ENCODE data around the gene FEZF1. TPM values are rescaled to one million over a fixed set of nuclear protein-coding genes. Genes with fewer than 3 reads are reported as not detected.

Gene FEZF1
- total and polyA plus RNA-seq, 2 of the 4 experiments (the other 2 are of a cell fraction) = not detected

GRCh38 chr7:122268101-122268500 is 36.4 kb downstream of the FEZF1 start:
- Histone ChIP-seq H3K23ac (ENCODE audit: low read depth, low read length) (no peak overlapping the region), H3K4me3 (ENCODE audit: insufficient read depth, low read depth, low read length) (no peak overlapping the region), H3K56ac (ENCODE audit: extremely low read depth, insufficient read depth, low read length) (no peak overlapping the region), H4K5ac (ENCODE audit: low read depth, low read length) (no peak overlapping the region), H3K9ac (ENCODE audit: low read depth, low read length) (no peak overlapping the region), H2BK120ac (ENCODE audit: low read depth, low read length) (no peak overlapping the region), H2BK20ac (ENCODE audit: low read depth, low read length) (no peak overlapping the region), H3K9me3 (ENCODE audit: control insufficient read depth, insufficient read depth, low read length) (no peaks in the 10 kb centered on the region), H3K4me2 (ENCODE audit: low read depth, low read length) (no peak overlapping the region), H3K9me1 (ENCODE audit: insufficient read depth, low read length) (no peaks in the 10 kb centered on the region), H2BK5ac (ENCODE audit: low read depth, low read length, poor library complexity, severe bottlenecking) (no peak overlapping the region), H4K8ac (ENCODE audit: low read depth in 2 of 2, low read length in 2 of 2) (no peak overlapping the region), H3K4ac (ENCODE audit: low read depth, low read length) (no peak overlapping the region), H2AK9ac (replicated peaks; ENCODE audit: low read depth, low read length, poor library complexity) (no peak overlapping the region), H3K4me1 (ENCODE audit: control insufficient read depth, insufficient read depth, low read length) (no peaks in the 10 kb centered on the region), H2AK5ac (ENCODE audit: low read depth, low read length) (no peak overlapping the region), H2BK15ac (ENCODE audit: low read depth, low read length) (no peak overlapping the region), H3K79me1 (ENCODE audit: low read depth in 1 of 2, low read length in 2 of 2) (no peaks in the 10 kb centered on the region), H3K27me3 (ENCODE audit: control insufficient read depth, insufficient read depth, low read length) (no peaks in the 10 kb centered on the region), H3K18ac (ENCODE audit: low read depth, low read length) (no peak overlapping the region), H4K20me1 (ENCODE audit: insufficient read depth, low read length) (no peaks in the 10 kb centered on the region), H3K36me3 (ENCODE audit: control insufficient read depth, insufficient read depth, low read length) (no peaks in the 10 kb centered on the region), H3K27ac (ENCODE audit: insufficient read depth, low read length) (no peak overlapping the region), H3K14ac (replicated peaks; ENCODE audit: low read depth, low read length) (no peak overlapping the region), H4K91ac (ENCODE audit: insufficient read depth, low read depth, low read length) (no peak overlapping the region), H2AFZ (replicated peaks; ENCODE audit: low read length, poor library complexity) (no peak overlapping the region)
- ATAC-seq (ENCODE audit: low read depth) (no peak), DNase-seq (no peak)
- BruUV-seq (replicated peaks) = no TSS peak
- ChIA-PET POLR2A (ENCODE audit: unreplicated experiment) (no interaction called here), CTCF (no interaction called here)
- TF ChIP-seq BHLHE40 (IDR thresholded peaks at IDR 0.05; ENCODE audit: low read depth, low read length) = no peak
- no peak for TF ChIP-seq POLR2A (IDR thresholded peaks at IDR 0.05; ENCODE audit: low read depth, low read length)
- TF ChIP-seq MAFK (IDR thresholded peaks at IDR 0.05; ENCODE audit: low read depth, low read length) = no peak
- no peak for TF ChIP-seq SMC3 (IDR thresholded peaks at IDR 0.05; ENCODE audit: low read depth, low read length)
- no peak for TF ChIP-seq MAZ (IDR thresholded peaks at IDR 0.05; ENCODE audit: borderline replicate concordance, low read depth, low read length)
- TF ChIP-seq RAD21 (IDR thresholded peaks at IDR 0.05; ENCODE audit: low read length) = no peak
- TF ChIP-seq RCOR1 (IDR thresholded peaks at IDR 0.05; ENCODE audit: insufficient replicate concordance, low read length) = no peak
- no peak for TF ChIP-seq MXI1 (IDR thresholded peaks at IDR 0.05; ENCODE audit: borderline replicate concordance, low read depth, low read length)
- TF ChIP-seq CEBPB (IDR thresholded peaks at IDR 0.05; ENCODE audit: low read depth, low read length) = no peak
- no peak for TF ChIP-seq ELK1 (IDR thresholded peaks at IDR 0.05; ENCODE audit: borderline replicate concordance, low read depth, low read length)
- TF ChIP-seq CHD1 (IDR thresholded peaks at IDR 0.05; ENCODE audit: low read depth, low read length) = no peak
- TF ChIP-seq RFX5 (IDR thresholded peaks at IDR 0.05; ENCODE audit: low read depth, low read length) = no peak
- no peak for TF ChIP-seq CTCF (conservative IDR thresholded peaks at IDR 0.05; ENCODE audit: low read depth, low read length)
- no peak for TF ChIP-seq FOS (IDR thresholded peaks at IDR 0.05; ENCODE audit: low read depth, low read length)
- TF ChIP-seq NFE2L2 (IDR thresholded peaks at IDR 0.05; ENCODE audit: low read depth, low read length) = no peak
- TF ChIP-seq USF2 (IDR thresholded peaks at IDR 0.05; ENCODE audit: low read depth, low read length) = no peak
- WGBS, 2 experiments (ENCODE audit: extremely low coverage in 2 of 2, insufficient read length in 1 of 2) = no CpG with 5 or more reads among the region's 3 CpGs
- in situ Hi-C loops (cut with MboI; ENCODE audit: low sequenced_read_pairs) (no loop called here), intact Hi-C loops (cut with micrococcal nuclease) (no loop called here), dilution Hi-C loops (cut with HindIII; ENCODE audit: low sequenced_read_pairs, unreplicated experiment) (no loop called here)

Data from IMR-90 (cell line).